Stomach (tissue), 4 donors: Measurements from ENCODE around the gene A1BG.

Experiments used
- EP300 ChIP-seq: sonication (generic); formaldehyde crosslinking; IDR thresholded peaks from one replicate; pipeline ENCODE4 v1.6.1; 2017; ENCODE audit warnings: antibody characterized with exemption
- POLR2A ChIP-seq, 4 donors: fragments of 450-650 bp; IDR thresholded peaks; one replicate each; pipeline ENCODE4 v1.6.1; 2016; ENCODE audit warnings: antibody characterized with exemption in 4 of 4, control low read depth in 2 of 4, mild to moderate bottlenecking in 1 of 4, moderate library complexity in 1 of 4
- POLR2AphosphoS5 ChIP-seq, 3 donors: sonication (generic); formaldehyde crosslinking; IDR thresholded peaks; one replicate each; pipeline ENCODE4 v1.6.1; 2016; ENCODE audit warnings: antibody characterized with exemption in 3 of 3
- TF ChIP-seq, protein P1 (sequence below), 7 experiments: fragments of 450-650 bp in 4 of 7; fragments of 200-600 bp in 3 of 7; sonication (generic) in 3 of 7; IDR thresholded peaks; one replicate each; pipeline ENCODE4 v1.5.1; 2016 to 2019; ENCODE audit warnings: antibody characterized with exemption in 7 of 7, control low read depth in 2 of 7, mild to moderate bottlenecking in 1 of 7

DNA sequence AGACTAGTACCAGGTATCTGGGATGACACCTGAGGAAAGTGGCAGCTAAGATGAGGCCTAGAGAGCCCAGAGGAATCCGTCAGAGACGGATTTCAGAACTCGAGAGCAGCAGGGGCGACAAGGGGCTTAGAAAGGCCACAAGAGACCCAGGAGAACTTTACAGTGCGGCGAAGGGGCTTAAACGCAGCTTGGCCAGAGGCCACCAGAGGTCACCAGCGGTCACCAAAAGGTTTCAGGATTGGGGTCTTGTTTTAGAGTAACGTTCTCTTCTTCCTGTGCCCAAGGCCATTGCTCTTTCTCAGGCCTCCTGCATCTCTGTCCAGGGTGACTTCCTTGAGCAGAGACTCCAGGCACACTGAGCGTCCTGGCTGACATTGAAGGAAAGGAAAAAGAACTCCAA, 24.3 kb downstream of the A1BG start:
- TF ChIP-seq, protein P1, sequence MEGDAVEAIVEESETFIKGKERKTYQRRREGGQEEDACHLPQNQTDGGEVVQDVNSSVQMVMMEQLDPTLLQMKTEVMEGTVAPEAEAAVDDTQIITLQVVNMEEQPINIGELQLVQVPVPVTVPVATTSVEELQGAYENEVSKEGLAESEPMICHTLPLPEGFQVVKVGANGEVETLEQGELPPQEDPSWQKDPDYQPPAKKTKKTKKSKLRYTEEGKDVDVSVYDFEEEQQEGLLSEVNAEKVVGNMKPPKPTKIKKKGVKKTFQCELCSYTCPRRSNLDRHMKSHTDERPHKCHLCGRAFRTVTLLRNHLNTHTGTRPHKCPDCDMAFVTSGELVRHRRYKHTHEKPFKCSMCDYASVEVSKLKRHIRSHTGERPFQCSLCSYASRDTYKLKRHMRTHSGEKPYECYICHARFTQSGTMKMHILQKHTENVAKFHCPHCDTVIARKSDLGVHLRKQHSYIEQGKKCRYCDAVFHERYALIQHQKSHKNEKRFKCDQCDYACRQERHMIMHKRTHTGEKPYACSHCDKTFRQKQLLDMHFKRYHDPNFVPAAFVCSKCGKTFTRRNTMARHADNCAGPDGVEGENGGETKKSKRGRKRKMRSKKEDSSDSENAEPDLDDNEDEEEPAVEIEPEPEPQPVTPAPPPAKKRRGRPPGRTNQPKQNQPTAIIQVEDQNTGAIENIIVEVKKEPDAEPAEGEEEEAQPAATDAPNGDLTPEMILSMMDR (IDR thresholded peaks at IDR 0.05) = no peak
- TF ChIP-seq POLR2AphosphoS5 (IDR thresholded peaks at IDR 0.05) = no peak
- TF ChIP-seq POLR2A (IDR thresholded peaks at IDR 0.05) = no peak
- TF ChIP-seq EP300 = no peak
